Stimulated activated CD8-positive, alpha-beta memory T cell treated with anti-CD3 and anti-CD28 coated beads, Interleukin-7, amount 100 ng/mL, for 48 hours (primary cell): Measurements from ENCODE around the gene HSPA4.

Experiments used
- DNase-seq, 2 donors: peaks; one replicate each; pipeline ENCODE4 v3.0.0-alpha.2; 2020; ENCODE audit warnings: low read depth in 1 of 2; ENCODE audit errors: extremely low read depth in 1 of 2

The HSPA4 gene

GRCh38 chr5:133154274-133155075, 102.7 kb downstream of the HSPA4 start:
- no peak for DNase-seq

- DNase-seq: no peak
Measured at GRCh38 chr5:133155326-133155969, 103.6 kb downstream of the HSPA4 start.
